Trophoblast cell (in vitro differentiated cells and primary cell): Measurements from ENCODE around the gene ASTL.

Source experiments
- DNase-seq, 2 donors: peaks; one replicate each; pipeline ENCODE4 v3.0.0-alpha.2; 2016
- H2AFZ ChIP-seq: 2 replicates; pipeline ENCODE4 v1.6.1; 2013; ENCODE audit warnings: low read length, moderate library complexity, mild to moderate bottlenecking; ENCODE audit not compliant: insufficient read depth, poor library complexity
- H2AK5ac ChIP-seq: 2 replicates; pipeline ENCODE4 v1.6.1; 2013; ENCODE audit warnings: mild to moderate bottlenecking, low read length
- H2BK120ac ChIP-seq: 2 replicates; pipeline ENCODE4 v1.6.1; 2013; ENCODE audit warnings: low read length, mild to moderate bottlenecking, moderate library complexity; ENCODE audit not compliant: insufficient read depth, poor library complexity
- H2BK12ac ChIP-seq: 2 replicates; pipeline ENCODE4 v1.6.1; 2013; ENCODE audit warnings: mild to moderate bottlenecking, low read length, moderate library complexity
- H2BK5ac ChIP-seq: 2 replicates; pipeline ENCODE4 v1.6.1; 2013; ENCODE audit warnings: low read length, low read depth, moderate library complexity, mild to moderate bottlenecking; ENCODE audit not compliant: poor library complexity
- H3K14ac ChIP-seq: 2 replicates; pipeline ENCODE4 v1.6.1; 2013; ENCODE audit warnings: mild to moderate bottlenecking, low read length
- H3K18ac ChIP-seq: 2 replicates; pipeline ENCODE4 v1.6.1; 2013; ENCODE audit warnings: mild to moderate bottlenecking, low read length
- H3K23ac ChIP-seq: 2 replicates; pipeline ENCODE4 v1.6.1; 2013; ENCODE audit warnings: low read length
- H3K27ac ChIP-seq: 2 replicates; pipeline ENCODE4 v1.5.1; 2013; ENCODE audit warnings: low read depth, mild to moderate bottlenecking, inconsistent platforms, low read length, moderate library complexity
- H3K27me3 ChIP-seq: 2 replicates; pipeline ENCODE4 v1.6.1; 2013; ENCODE audit warnings: inconsistent platforms, mild to moderate bottlenecking, low read length, moderate library complexity; ENCODE audit not compliant: insufficient read depth
- H3K36me3 ChIP-seq, 2 experiments: 1 replicate in 1 of 2; 2 replicates in 1 of 2; pipeline ENCODE4 v1.6.1; 2013; ENCODE audit warnings: low read length in 2 of 2, mild to moderate bottlenecking in 2 of 2, moderate library complexity in 1 of 2; ENCODE audit not compliant: insufficient read depth in 2 of 2, control insufficient read depth in 1 of 2
- H3K4ac ChIP-seq: 2 replicates; pipeline ENCODE4 v1.6.1; 2013; ENCODE audit warnings: low read depth, mild to moderate bottlenecking, low read length, moderate library complexity
- H3K4me1 ChIP-seq, 2 experiments: 1 replicate in 1 of 2; 2 replicates in 1 of 2; pipeline ENCODE4 v1.6.1; 2013; ENCODE audit warnings: low read length in 2 of 2, mild to moderate bottlenecking in 2 of 2, moderate library complexity in 1 of 2; ENCODE audit not compliant: insufficient read depth in 2 of 2, control insufficient read depth in 1 of 2
- H3K4me2 ChIP-seq: 2 replicates; pipeline ENCODE4 v1.6.1; 2013; ENCODE audit warnings: inconsistent platforms, mild to moderate bottlenecking, low read length, moderate library complexity
- H3K4me3 ChIP-seq: 2 replicates; pipeline ENCODE4 v1.5.1; 2013; ENCODE audit warnings: mild to moderate bottlenecking, low read depth, low read length, inconsistent platforms
- H3K79me1 ChIP-seq: one replicate; pipeline ENCODE4 v1.6.1; 2013; ENCODE audit warnings: low read length
- H3K79me2 ChIP-seq: 2 replicates; pipeline ENCODE4 v1.6.1; 2013; ENCODE audit warnings: low read length, mild to moderate bottlenecking; ENCODE audit not compliant: control insufficient read depth, insufficient read depth, poor library complexity
- H3K9ac ChIP-seq: 2 replicates; pipeline ENCODE4 v1.6.1; 2013; ENCODE audit warnings: mild to moderate bottlenecking, low read length
- H3K9me3 ChIP-seq: 2 replicates; pipeline ENCODE4 v1.6.1; 2013; ENCODE audit warnings: low read depth, mild to moderate bottlenecking, control low read depth, inconsistent platforms, low read length; ENCODE audit not compliant: insufficient read depth
- H4K12ac ChIP-seq: 2 replicates; pipeline ENCODE4 v1.6.1; 2013; ENCODE audit warnings: low read depth, mild to moderate bottlenecking, low read length, moderate library complexity
- H4K8ac ChIP-seq: 2 replicates; pipeline ENCODE4 v1.6.1; 2013; ENCODE audit warnings: low read depth, mild to moderate bottlenecking, low read length, moderate library complexity
- H4K91ac ChIP-seq: one replicate; pipeline ENCODE4 v1.6.1; 2013; ENCODE audit warnings: low read depth, mild to moderate bottlenecking, low read length, moderate library complexity
- WGBS: extraction: QIAGEN DNeasy Blood & Tissue Kit; methylation state at CpG from one replicate; pipeline ENCODE4 v1.1.7; 2013; ENCODE audit warnings: missing lambda C conversion rate; ENCODE audit not compliant: insufficient read length, insufficient coverage; ENCODE audit errors: extremely low coverage; 5-methylcytosine and 5-hydroxymethylcytosine counted together

Gene ASTL

DNA sequence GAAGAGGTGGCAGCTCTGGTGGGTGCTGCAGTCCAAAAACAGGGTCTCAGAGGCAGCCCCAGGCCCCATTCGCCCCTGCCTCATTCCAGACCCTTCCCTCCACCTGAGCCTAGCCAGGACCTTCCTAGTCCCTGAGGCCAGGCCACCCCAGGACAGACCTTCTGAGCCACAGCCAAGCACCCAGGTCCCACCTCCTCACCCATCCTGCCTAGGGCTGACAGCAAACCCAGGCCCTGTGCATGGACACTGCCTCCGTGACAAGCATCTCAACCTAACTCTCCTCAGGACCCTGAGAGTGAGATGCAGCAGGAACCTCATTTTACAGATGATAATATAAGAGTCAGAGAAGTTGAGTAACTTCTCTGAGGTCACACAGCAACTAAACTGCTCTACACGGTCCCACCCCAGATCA lies 37.4 kb downstream of the ASTL start:
- Histone ChIP-seq H3K79me1 (peaks cover 4% of the 10 kb centered on the region), H2BK120ac (no peak overlapping the region), H4K8ac (no peak overlapping the region), H2BK5ac (no peak overlapping the region), H3K36me3 (no peaks in the 10 kb centered on the region), H3K18ac (no peak overlapping the region), H3K4ac (no peak overlapping the region), H4K12ac (no peak overlapping the region), H2AFZ (no peak overlapping the region), H2AK5ac (no peak overlapping the region), H3K4me3 (no peak overlapping the region), H3K4me2 (no peak overlapping the region), H3K4me1 (peaks cover 2 to 7% of the 10 kb centered on the region in 2 experiments), H3K79me2 (no peaks in the 10 kb centered on the region), H3K27me3 (no peaks in the 10 kb centered on the region), H3K23ac (no peak overlapping the region), H3K14ac (no peak overlapping the region), H4K91ac (no peak overlapping the region), H3K27ac (no peak overlapping the region), H2BK12ac (no peak overlapping the region), H3K9me3 (peaks cover 6% of the 10 kb centered on the region), H3K9ac (no peak overlapping the region)
- no CpG with 5 or more reads among the region's 3 CpGs for WGBS
- DNase-seq = no peak

DNA sequence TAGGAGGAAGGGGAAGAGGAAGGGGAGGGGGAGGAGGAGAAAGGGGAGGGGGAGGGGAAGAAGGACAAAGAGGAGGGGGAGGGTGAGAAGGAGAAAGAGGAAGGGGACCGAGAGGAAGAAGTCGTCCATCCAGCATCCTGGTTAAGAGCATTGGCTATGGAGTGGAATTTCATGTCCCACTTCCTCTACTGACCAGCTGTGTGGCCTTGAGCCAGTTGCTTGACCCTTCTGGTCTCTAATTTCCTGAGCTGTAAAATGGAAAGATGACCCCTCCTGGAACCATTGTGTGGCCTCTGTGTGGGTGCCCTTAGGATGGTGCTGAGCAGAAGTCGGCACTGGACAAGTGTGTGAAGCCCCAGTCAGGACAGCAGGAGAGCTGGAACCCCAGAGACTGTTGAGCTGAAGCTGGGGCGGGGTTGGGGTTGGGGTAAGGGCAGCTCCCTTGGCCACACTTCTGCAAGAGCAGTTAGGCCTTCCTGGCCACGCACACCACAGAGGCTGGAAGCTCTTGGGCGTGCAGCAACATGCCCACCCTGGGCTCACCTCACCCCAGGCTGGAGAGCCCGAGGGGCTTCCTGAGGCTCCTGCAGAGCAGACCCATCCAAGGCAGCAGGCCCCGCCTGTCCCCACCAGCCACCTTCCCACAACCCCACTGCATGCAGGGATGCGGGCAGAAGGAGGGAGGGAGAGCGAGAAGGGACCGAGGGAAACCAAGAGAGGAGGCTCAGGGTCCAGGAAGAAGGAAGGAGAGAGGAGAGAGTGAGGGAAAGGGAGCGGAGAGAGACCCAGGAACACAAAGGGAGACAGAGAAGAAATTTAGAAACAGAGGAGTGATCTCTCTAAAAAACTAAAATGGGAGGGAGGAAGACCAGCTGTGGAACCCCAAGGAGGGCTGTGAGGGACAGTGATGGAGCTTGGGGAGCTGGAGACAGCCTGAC lies 38.2 kb downstream of the ASTL start:
- Histone ChIP-seq H2AFZ (no peak overlapping the region), H3K27ac (no peak overlapping the region), H3K14ac (no peak overlapping the region), H3K36me3 (no peaks in the 10 kb centered on the region), H3K79me2 (no peaks in the 10 kb centered on the region), H4K91ac (no peak overlapping the region), H3K9ac (no peak overlapping the region), H4K12ac (no peak overlapping the region), H3K4ac (no peak overlapping the region), H2BK120ac (no peak overlapping the region), H3K9me3 (peaks cover 3% of the 10 kb centered on the region), H2BK12ac (no peak overlapping the region), H2BK5ac (no peak overlapping the region), H3K23ac (no peak overlapping the region), H3K27me3 (no peaks in the 10 kb centered on the region), H3K4me1 (peaks cover 2 to 7% of the 10 kb centered on the region in 2 experiments), H3K4me2 (no peak overlapping the region), H2AK5ac (no peak overlapping the region), H3K18ac (no peak overlapping the region), H4K8ac (no peak overlapping the region), H3K79me1 (peaks cover 4% of the 10 kb centered on the region), H3K4me3 (no peak overlapping the region)
- no peak for DNase-seq
- no CpG with 5 or more reads among the region's 12 CpGs for WGBS

DNA sequence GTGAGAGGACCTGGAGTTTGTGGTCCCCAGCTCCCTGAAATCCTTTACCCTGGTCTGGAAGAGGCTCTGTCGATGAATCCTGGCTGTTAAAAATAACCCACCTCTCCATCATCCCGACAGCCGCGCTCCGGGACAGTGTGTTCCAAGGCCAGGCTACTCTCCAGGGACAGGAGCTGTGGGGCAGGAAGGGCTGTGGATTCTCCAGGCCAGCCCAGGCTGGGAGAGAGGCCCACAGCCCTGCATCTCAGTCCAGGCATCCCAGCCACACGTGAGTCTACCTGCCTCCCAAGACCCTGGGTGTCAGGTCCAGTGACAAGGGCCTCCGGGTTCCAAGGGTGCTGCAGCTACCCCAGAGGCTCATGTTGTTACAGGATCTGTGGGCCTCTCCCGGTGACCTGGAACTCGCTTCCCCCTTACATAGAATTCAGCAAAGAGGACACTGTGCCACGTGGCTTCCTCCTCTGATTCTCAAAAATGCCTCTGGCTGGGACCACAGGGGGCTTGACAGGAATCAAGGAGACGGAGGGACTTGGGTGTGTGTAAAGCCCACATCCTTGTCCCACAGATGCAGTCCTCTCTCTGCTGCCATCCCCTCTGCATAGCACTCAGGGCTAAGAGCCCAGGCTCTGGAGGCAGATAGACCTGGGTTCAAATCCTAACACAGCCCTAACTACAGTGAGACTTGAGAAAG lies 39.3 kb downstream of the ASTL start:
- Histone ChIP-seq H3K27me3 (no peaks in the 10 kb centered on the region), H2BK120ac (no peak overlapping the region), H4K8ac (no peak overlapping the region), H3K14ac (no peak overlapping the region), H4K12ac (no peak overlapping the region), H3K27ac (no peak overlapping the region), H3K4me2 (no peak overlapping the region), H3K4me1 (peaks cover 2 to 7% of the 10 kb centered on the region in 2 experiments), H2BK12ac (no peak overlapping the region), H3K9me3 (no peaks in the 10 kb centered on the region), H3K36me3 (no peaks in the 10 kb centered on the region), H3K9ac (no peak overlapping the region), H3K4me3 (no peak overlapping the region), H3K18ac (no peak overlapping the region), H2BK5ac (no peak overlapping the region), H3K4ac (no peak overlapping the region), H4K91ac (no peak overlapping the region), H3K79me2 (no peaks in the 10 kb centered on the region), H2AFZ (no peak overlapping the region), H3K79me1 (peaks cover 4% of the 10 kb centered on the region), H3K23ac (no peak overlapping the region), H2AK5ac (no peak overlapping the region)
- no peak for DNase-seq
- no CpG with 5 or more reads among the region's 11 CpGs for WGBS

DNA sequence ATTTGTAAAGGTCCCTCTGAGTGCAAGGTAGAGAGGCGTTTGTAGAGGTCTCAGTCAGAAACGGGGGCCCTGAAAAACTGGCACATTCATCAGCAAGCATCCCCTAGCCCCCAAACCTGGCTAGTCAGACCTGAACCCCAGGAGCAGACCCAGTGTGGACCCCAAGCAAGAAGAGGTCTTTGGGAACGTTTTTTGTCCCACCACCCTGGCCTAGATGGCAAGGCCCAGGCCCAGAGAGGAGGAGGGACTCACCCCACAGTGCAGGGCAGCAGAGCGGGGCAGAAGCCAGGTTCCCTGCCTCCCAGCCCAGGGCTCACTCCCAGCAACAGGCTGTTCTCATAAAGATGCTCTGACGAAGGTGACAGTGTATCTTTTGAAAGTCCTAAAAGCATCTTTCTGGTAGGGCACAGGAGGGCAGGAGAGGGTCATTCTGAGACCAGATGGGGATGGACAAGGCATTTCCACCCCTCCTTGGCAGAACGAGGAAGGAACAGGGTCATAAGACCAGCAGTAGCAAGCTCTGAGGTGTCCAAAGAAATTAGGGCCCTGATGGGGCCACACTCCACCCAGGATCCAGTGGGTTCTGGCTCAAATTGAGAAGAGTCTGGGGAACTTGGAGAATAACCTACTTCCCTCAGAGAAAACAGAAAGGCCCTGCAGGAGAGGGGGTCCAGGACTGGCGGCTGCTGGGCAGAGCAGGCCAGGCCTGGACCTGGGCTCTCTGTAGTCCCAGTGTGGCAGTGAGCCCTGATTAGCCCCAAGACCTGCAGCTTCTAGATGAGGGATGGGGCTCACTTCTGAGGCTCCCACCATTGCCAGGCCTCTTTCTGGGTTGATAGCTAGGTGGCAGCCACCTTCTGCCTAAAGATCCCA lies 40.1 kb downstream of the ASTL start:
- H3K4ac ChIP-seq = no peak overlapping the region
- no peak for DNase-seq
- H4K12ac ChIP-seq = no peak overlapping the region
- H3K27me3 ChIP-seq = no peaks in the 10 kb centered on the region
- H3K18ac ChIP-seq = no peak overlapping the region
- peaks cover 2 to 7% of the 10 kb centered on the region in 2 experiments for H3K4me1 ChIP-seq
- H3K4me3 ChIP-seq = no peak overlapping the region
- no peak overlapping the region for H3K27ac ChIP-seq
- no peak overlapping the region for H4K8ac ChIP-seq
- H3K36me3 ChIP-seq = no peaks in the 10 kb centered on the region
- no peak overlapping the region for H3K14ac ChIP-seq
- WGBS = no CpG with 5 or more reads among the region's 7 CpGs
- H3K79me2 ChIP-seq = no peaks in the 10 kb centered on the region
- no peak overlapping the region for H4K91ac ChIP-seq
- H2AFZ ChIP-seq = no peak overlapping the region
- H3K9me3 ChIP-seq = peaks cover 2% of the 10 kb centered on the region
- H3K79me1 ChIP-seq = peaks cover 4% of the 10 kb centered on the region
- H3K4me2 ChIP-seq = no peak overlapping the region
- H2BK12ac ChIP-seq = no peak overlapping the region
- no peak overlapping the region for H3K9ac ChIP-seq
- no peak overlapping the region for H2BK5ac ChIP-seq
- no peak overlapping the region for H2AK5ac ChIP-seq
- H2BK120ac ChIP-seq = no peak overlapping the region
- no peak overlapping the region for H3K23ac ChIP-seq
